Stimulated activated CD8-positive, alpha-beta memory T cell treated with anti-CD3 and anti-CD28 coated beads, Interleukin-2, amount 100 ng/mL, for 1 hour (primary cell): ENCODE data around the gene AIFM2.
"Not testable (repeated sequence)": the region's sequence is repeated elsewhere in the genome, so short reads cannot be mapped to it uniquely, and the experiment has no call there.

Experiments
- DNase-seq, 2 donors: peaks; one replicate each; pipeline ENCODE4 v3.0.0-alpha.2; 2020; ENCODE audit warnings: low read depth in 2 of 2

Gene AIFM2

GRCh38 chr10:70123166-70123565 is 9.5 kb downstream of the AIFM2 start:
- DNase-seq, result not testable (repeated sequence)

GRCh38 chr10:70122742-70123141 is 9.9 kb downstream of the AIFM2 start:
- no peak for DNase-seq

GRCh38 chr10:70121281-70121949 is 11.2 kb downstream of the AIFM2 start:
- no peak for DNase-seq

GRCh38 chr10:70120417-70120816 is 12.2 kb downstream of the AIFM2 start:
- no peak for DNase-seq

- no peak for DNase-seq
Observed at GRCh38 chr10:70119623-70120022, 13.0 kb downstream of the AIFM2 start.

GRCh38 chr10:70119197-70119596 is 13.4 kb downstream of the AIFM2 start:
- no peak for DNase-seq

GRCh38 chr10:70118196-70118595 is 14.4 kb downstream of the AIFM2 start:
- no peak for DNase-seq

- DNase-seq, result no peak
Observed at GRCh38 chr10:70117646-70118045, 15.0 kb downstream of the AIFM2 start.

- peak; percentile 27 to 39 for DNase-seq
Observed at GRCh38 chr10:70115948-70116682, 16.5 kb downstream of the AIFM2 start.

GRCh38 chr10:70114902-70115301 is 17.7 kb downstream of the AIFM2 start:
- DNase-seq, result no peak

- no peak for DNase-seq
Observed at GRCh38 chr10:70112071-70112470, 20.6 kb downstream of the AIFM2 start.

- DNase-seq, result no peak
Observed at GRCh38 chr10:70111496-70111895, 21.1 kb downstream of the AIFM2 start.

- DNase-seq, result no peak
Observed at GRCh38 chr10:70109064-70109729, 23.4 kb downstream of the AIFM2 start.

- DNase-seq, result no peak
Observed at GRCh38 chr10:70106958-70107791, 25.4 kb downstream of the AIFM2 start.

GRCh38 chr10:70101668-70102067 is 31.0 kb downstream of the AIFM2 start:
- no peak for DNase-seq

- not testable (repeated sequence) for DNase-seq
Observed at GRCh38 chr10:70101068-70101562, 31.5 kb downstream of the AIFM2 start.

GRCh38 chr10:70098271-70098670 is 34.4 kb downstream of the AIFM2 start:
- DNase-seq, result no peak

GRCh38 chr10:70097459-70097858 is 35.2 kb downstream of the AIFM2 start:
- DNase-seq, result no peak

GRCh38 chr10:70096705-70097420 is 35.8 kb downstream of the AIFM2 start:
- no peak for DNase-seq

- DNase-seq, result no peak
Observed at GRCh38 chr10:70096016-70096704, 36.5 kb downstream of the AIFM2 start.
